ENCODE results near the gene ABHD15.

ABHD15 gene

DNA sequence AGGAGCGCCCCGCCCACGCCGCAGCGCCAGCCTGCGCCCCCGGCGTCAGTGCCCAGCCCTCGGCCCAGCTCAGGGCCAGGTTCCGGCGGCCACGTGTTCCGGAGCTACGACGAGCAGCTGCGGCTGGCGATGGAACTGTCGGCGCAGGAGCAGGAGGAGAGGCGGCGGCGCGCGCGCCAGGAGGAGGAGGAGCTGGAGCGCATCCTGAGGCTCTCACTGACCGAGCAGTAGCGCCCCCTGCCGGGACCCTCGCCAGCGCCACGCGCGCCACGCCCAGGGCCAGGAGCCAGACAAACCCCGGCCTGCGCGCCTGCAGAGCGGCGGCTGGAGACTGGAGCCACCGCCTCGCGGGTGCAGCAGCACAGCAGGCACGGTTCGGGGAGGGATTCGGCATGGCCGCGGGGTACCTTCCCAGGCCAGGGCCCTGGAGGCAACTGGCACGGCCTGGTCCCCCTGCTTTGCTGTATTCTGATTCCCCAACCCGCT is 46.6 kb upstream of the ABHD15 start:
- TF ChIP-seq EGR1 (IDR thresholded peaks at IDR 0.05) (no peak), TCF12 (IDR thresholded peaks at IDR 0.05; ENCODE audit: low read depth) (0 out of 2 replicates have a peak, but pooled peaks have one; percentile 35), CEBPB (IDR thresholded peaks at IDR 0.05) (no peak), EP300 (IDR thresholded peaks at IDR 0.05; ENCODE audit: borderline replicate concordance) (no peak), FOXM1 (IDR thresholded peaks at IDR 0.05; ENCODE audit: borderline replicate concordance, low read depth) (no peak), NFIC (IDR thresholded peaks at IDR 0.05) (no peak; the same call in 1 of the 2 replicates), TAF1 (IDR thresholded peaks at IDR 0.05; ENCODE audit: low read depth) (no peak), RAD21 (IDR thresholded peaks at IDR 0.05; ENCODE audit: low read depth) (peak; percentile 65; the same call in 1 of the 2 replicates), YY1 (IDR thresholded peaks at IDR 0.05; ENCODE audit: low read depth) (peak; percentile 53; the same call in 1 of the 2 replicates), TEAD4 (IDR thresholded peaks at IDR 0.05) (no peak), ZBTB7A (IDR thresholded peaks at IDR 0.05; ENCODE audit: low read depth) (peak; percentile 49; the same call in 1 of the 2 replicates), CREB1 (IDR thresholded peaks at IDR 0.05; ENCODE audit: low read depth) (no peak)
- TF ChIP-seq, protein P1, sequence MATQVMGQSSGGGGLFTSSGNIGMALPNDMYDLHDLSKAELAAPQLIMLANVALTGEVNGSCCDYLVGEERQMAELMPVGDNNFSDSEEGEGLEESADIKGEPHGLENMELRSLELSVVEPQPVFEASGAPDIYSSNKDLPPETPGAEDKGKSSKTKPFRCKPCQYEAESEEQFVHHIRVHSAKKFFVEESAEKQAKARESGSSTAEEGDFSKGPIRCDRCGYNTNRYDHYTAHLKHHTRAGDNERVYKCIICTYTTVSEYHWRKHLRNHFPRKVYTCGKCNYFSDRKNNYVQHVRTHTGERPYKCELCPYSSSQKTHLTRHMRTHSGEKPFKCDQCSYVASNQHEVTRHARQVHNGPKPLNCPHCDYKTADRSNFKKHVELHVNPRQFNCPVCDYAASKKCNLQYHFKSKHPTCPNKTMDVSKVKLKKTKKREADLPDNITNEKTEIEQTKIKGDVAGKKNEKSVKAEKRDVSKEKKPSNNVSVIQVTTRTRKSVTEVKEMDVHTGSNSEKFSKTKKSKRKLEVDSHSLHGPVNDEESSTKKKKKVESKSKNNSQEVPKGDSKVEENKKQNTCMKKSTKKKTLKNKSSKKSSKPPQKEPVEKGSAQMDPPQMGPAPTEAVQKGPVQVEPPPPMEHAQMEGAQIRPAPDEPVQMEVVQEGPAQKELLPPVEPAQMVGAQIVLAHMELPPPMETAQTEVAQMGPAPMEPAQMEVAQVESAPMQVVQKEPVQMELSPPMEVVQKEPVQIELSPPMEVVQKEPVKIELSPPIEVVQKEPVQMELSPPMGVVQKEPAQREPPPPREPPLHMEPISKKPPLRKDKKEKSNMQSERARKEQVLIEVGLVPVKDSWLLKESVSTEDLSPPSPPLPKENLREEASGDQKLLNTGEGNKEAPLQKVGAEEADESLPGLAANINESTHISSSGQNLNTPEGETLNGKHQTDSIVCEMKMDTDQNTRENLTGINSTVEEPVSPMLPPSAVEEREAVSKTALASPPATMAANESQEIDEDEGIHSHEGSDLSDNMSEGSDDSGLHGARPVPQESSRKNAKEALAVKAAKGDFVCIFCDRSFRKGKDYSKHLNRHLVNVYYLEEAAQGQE (IDR thresholded peaks at IDR 0.05; ENCODE audit: low read depth) = peak; percentile 40; the same call in 1 of the 2 replicates
- TF ChIP-seq, protein P2, sequence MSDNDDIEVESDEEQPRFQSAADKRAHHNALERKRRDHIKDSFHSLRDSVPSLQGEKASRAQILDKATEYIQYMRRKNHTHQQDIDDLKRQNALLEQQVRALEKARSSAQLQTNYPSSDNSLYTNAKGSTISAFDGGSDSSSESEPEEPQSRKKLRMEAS (IDR thresholded peaks at IDR 0.05) = peak; percentile 99
- TF ChIP-seq, protein P3, sequence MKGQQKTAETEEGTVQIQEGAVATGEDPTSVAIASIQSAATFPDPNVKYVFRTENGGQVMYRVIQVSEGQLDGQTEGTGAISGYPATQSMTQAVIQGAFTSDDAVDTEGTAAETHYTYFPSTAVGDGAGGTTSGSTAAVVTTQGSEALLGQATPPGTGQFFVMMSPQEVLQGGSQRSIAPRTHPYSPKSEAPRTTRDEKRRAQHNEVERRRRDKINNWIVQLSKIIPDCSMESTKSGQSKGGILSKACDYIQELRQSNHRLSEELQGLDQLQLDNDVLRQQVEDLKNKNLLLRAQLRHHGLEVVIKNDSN (IDR thresholded peaks at IDR 0.05) = peak; percentile 56

DNA sequence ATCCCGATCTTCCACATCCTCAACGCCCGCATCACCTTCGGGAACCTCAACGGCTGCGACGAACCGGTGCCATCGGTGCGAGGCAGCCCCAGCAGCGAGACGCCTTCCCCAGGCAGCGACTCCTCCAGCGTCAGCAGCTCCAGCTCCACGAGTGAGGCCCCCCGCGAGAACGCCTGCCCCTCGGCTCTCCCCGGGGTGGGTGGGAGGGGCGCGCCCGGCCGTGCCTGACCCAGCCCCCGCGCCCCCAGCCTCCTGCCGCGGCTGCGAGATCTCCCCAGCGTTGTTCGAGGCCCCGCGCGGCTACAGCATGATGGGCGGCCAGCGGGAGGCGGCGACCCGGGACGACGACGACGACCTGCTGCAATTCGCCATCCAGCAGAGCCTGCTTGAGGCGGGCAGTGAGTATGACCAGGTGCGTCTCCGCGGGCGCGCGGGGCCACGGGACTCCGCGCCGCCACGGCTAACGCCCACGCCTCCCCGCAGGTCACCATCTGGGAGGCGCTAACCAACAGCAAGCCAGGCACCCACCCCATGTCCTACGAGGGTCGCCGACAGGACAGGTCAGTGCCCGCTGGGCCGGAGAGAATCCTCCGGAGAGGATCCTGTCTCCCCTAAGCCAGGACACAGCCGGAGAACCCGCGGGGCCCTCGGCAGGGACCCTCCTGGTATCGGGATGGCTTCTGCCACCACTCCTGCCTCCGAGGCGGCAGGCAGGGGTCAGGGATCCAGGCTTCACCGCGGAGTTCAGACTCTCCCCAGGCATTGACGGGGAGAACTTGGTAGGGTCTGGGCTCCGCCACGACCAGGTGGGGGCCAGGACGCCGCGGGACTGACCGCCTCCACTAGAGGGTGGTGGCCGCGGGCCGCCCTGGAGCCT is 45.8 kb upstream of the ABHD15 start:
- no peak for TF ChIP-seq FOXM1 (IDR thresholded peaks at IDR 0.05; ENCODE audit: borderline replicate concordance, low read depth)
- no peak for TF ChIP-seq TCF12 (IDR thresholded peaks at IDR 0.05; ENCODE audit: low read depth)
- no peak for TF ChIP-seq EGR1 (IDR thresholded peaks at IDR 0.05)
- TF ChIP-seq ZBTB7A (IDR thresholded peaks at IDR 0.05; ENCODE audit: low read depth) = no peak
- TF ChIP-seq, protein P2 (IDR thresholded peaks at IDR 0.05) = no peak
- no peak for TF ChIP-seq TAF1 (IDR thresholded peaks at IDR 0.05; ENCODE audit: low read depth)
- TF ChIP-seq, protein P1 (IDR thresholded peaks at IDR 0.05; ENCODE audit: low read depth) = no peak
- no peak for TF ChIP-seq RAD21 (IDR thresholded peaks at IDR 0.05; ENCODE audit: low read depth)
- no peak for TF ChIP-seq EP300 (IDR thresholded peaks at IDR 0.05; ENCODE audit: borderline replicate concordance)
- no peak for TF ChIP-seq NFIC (IDR thresholded peaks at IDR 0.05)
- no peak for TF ChIP-seq CEBPB (IDR thresholded peaks at IDR 0.05)
- TF ChIP-seq YY1 (IDR thresholded peaks at IDR 0.05; ENCODE audit: low read depth) = no peak
- TF ChIP-seq, protein P3 (IDR thresholded peaks at IDR 0.05) = no peak
- TF ChIP-seq CREB1 (IDR thresholded peaks at IDR 0.05; ENCODE audit: low read depth) = no peak
- no peak for TF ChIP-seq TEAD4 (IDR thresholded peaks at IDR 0.05)

DNA sequence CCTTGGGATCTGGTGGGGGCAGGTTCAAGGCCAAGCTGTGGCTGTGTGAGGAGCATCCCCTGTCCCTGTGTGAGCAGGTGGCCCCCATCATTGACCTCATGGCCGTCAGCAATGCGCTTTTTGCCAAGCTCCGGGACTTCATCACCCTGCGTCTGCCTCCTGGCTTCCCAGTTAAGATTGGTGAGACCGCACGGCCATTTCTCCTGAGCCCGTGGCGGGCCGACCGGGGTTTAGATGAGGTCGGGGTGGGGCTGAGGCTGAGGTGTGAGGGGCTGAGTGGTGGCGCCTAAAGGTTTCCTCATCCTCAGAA is 45.2 kb upstream of the ABHD15 start:
- TF ChIP-seq EP300 (IDR thresholded peaks at IDR 0.05; ENCODE audit: borderline replicate concordance) = no peak
- TF ChIP-seq CEBPB (IDR thresholded peaks at IDR 0.05) = no peak
- TF ChIP-seq, protein P3 (IDR thresholded peaks at IDR 0.05) = no peak
- no peak for TF ChIP-seq ZBTB7A (IDR thresholded peaks at IDR 0.05; ENCODE audit: low read depth)
- TF ChIP-seq YY1 (IDR thresholded peaks at IDR 0.05; ENCODE audit: low read depth) = no peak

DNA sequence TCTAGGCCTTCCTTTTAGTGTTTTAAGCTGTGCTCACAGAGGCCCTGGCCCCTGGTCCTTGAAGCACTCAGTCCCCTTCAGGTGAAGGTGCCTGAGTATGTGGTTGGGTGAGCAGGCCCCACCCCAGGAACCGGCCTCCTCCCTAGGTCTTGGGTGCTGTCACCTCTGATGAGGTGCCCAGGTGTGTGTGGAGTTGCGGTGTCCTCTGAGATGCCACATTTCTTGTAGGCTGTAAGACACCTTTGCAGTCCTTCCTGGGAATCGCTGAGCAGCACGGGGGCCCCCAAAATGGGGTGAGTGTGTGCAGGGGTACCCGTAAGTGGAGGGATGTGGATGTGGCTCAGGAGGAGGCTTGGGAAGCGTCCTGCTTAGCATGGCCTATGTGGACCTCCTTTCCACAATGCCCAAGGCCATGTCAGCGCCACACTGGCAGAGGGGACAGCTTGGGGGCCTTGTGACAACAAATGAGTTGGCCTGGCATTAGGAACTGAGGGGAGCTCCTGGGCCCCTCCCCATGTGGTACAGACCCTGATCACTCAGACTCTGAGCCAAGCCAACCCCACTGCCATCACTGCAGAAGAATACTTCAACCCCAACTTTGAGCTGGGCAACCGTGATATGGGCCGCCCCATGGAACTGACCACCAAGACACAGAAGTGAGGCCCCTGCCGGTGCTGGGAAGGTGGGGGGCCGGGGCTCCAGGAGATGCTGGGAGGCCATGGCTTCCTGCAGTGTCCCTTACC is 44.7 kb upstream of the ABHD15 start:
- TF ChIP-seq NFIC (IDR thresholded peaks at IDR 0.05) (no peak), EGR1 (IDR thresholded peaks at IDR 0.05) (no peak), RAD21 (IDR thresholded peaks at IDR 0.05; ENCODE audit: low read depth) (no peak), TCF12 (IDR thresholded peaks at IDR 0.05; ENCODE audit: low read depth) (no peak), FOXM1 (IDR thresholded peaks at IDR 0.05; ENCODE audit: borderline replicate concordance, low read depth) (no peak), TAF1 (IDR thresholded peaks at IDR 0.05; ENCODE audit: low read depth) (no peak), TEAD4 (IDR thresholded peaks at IDR 0.05) (no peak), YY1 (IDR thresholded peaks at IDR 0.05; ENCODE audit: low read depth) (no peak)
- TF ChIP-seq, protein P3 (IDR thresholded peaks at IDR 0.05) = no peak
